Nucleus accumbens (tissue), 56 donors: Measurements from ENCODE around the gene XKR3.
"Not testable (repeated sequence)": the region's sequence is repeated elsewhere in the genome, so short reads cannot be mapped to it uniquely, and the experiment has no call there.

Experiments used
- DNase-seq, 56 donors: peaks; one replicate each; lab custom pipeline; 2025; lab: John Stamatoyannopoulos, UW

Gene XKR3

GRCh38 chr22:16824716-16825687 lies at the start of gene XKR3:
XKR3 (minus strand) TSS chr22:16825411; CDS start chr22:16808073, 17,338 bp downstream.
- peak in 7 of 56 donors; percentile 1 to 35 (median 19) for DNase-seq

DNA sequence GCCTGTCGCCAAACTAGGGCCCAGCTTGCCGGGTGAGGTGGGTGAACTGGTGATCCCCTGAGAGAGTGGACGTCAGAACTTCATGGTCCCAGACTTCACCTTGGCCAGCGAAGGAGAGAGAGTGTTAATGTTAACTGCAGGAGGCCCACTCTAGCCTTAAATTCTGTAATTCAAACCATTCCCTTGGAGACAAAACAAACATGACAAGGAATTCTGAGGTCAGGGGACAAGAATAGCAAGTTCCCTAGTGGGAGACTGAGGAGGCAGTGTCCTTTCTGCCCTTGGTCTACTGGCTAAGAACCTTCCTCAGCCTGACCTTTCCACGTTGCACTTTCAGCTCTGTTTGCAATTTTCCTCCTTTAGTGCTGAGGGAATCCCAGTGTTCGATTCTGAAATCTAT lies 44.4 kb upstream of the XKR3 start:
- not testable (repeated sequence) for DNase-seq

GRCh38 chr22:16866167-16866566 lies 41.0 kb upstream of the XKR3 start:
- no peak for DNase-seq

GRCh38 chr22:16856851-16857250 lies 31.6 kb upstream of the XKR3 start:
- DNase-seq = not testable (repeated sequence)

DNA sequence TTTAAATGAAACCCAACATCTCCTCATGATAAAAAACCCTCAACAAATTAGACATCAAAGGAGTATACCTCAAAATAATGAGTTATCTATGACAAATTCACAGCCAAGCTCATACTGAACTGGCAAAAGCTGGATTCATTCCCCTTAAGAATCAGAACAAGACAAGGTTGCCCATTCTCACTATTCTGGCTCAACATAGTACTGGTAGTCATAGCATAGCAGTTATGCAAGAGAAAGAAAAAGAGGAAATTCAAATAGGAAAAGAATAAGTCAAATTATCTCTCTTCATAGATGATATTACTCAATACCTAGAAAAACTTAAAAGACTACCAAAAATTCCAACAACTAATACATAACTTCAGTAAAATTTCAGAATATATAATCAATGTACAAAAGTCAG lies 29.4 kb upstream of the XKR3 start:
- no peak for DNase-seq

- DNase-seq = not testable (repeated sequence)
These were observed 26.2 kb upstream of the XKR3 start for GRCh38 chr22:16851268-16851996.

- DNase-seq = no peak
These were observed 22.1 kb upstream of the XKR3 start for GRCh38 chr22:16847271-16847670.

GRCh38 chr22:16845881-16846280 lies 20.7 kb upstream of the XKR3 start:
- DNase-seq = no peak

GRCh38 chr22:16845465-16845864 lies 20.3 kb upstream of the XKR3 start:
- no peak for DNase-seq

- DNase-seq = no peak
These were observed 19.3 kb upstream of the XKR3 start for GRCh38 chr22:16844529-16844928.

DNA sequence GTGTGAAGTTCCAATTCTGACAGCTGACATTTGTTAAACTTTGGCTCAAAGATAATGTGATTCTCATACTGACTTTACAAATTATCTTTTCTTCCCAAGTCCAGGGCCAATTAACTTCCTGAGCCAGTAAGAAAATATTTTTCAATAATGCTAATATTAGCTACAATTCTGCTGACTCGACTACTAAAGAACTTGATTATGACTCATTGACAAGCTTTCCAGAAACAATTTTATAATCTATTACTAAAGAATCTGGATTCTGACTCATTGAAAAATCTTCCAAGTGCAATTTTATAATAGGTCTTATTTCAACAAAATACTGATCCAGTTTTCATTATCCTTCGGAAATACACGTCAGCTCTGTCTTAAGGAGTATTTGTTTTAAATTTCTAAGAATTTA lies 12.9 kb upstream of the XKR3 start:
- DNase-seq = no peak

GRCh38 chr22:16834971-16835370 lies 9.8 kb upstream of the XKR3 start:
- DNase-seq = peak in 1 of 56 donors; percentile 3

- DNase-seq = no peak
These were observed 6.0 kb upstream of the XKR3 start for GRCh38 chr22:16831257-16831656.

DNA sequence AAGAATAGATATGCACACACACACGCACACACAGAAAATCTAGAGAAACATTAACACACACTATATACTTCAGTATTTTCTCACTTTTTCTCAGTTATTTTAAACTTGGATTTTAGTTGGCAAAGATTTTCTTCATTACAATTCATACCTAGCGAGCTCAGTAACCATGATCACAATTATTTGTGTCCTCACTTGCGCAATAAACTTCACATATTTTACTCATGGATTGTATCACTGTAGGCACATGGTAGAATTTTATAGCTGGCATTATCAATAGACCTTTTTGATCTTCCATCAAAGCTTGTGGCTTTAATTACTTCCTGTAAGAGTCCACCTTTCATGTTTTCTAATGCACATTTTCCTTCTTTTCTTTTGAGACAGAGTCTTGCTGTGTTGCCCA lies 4.8 kb upstream of the XKR3 start:
- DNase-seq = no peak

GRCh38 chr22:16828876-16829275 lies 3.7 kb upstream of the XKR3 start:
- DNase-seq = no peak

- no peak for DNase-seq
These were observed 2.3 kb upstream of the XKR3 start for GRCh38 chr22:16827506-16827905.

DNA sequence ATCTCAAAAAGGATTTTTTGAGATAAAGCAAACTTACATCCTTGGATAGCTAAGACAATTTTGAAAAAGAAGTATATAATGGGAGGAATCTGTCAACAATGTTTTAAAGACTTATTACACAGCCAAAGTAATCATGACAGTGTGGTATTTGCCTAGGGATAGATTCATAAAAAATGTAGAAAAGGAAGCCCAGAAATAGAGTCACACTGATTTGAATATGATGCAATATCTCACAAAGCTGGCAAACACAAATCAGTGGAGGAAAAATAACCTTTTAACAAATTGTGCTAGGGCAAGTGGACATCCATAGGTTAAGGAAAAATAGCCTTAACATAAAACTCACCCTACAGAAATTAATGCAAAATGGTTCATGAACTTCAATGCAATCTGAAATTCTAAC lies 6.0 kb downstream of the XKR3 start:
- DNase-seq = no peak

GRCh38 chr22:16818538-16818937 lies 6.7 kb downstream of the XKR3 start:
- no peak for DNase-seq

DNA sequence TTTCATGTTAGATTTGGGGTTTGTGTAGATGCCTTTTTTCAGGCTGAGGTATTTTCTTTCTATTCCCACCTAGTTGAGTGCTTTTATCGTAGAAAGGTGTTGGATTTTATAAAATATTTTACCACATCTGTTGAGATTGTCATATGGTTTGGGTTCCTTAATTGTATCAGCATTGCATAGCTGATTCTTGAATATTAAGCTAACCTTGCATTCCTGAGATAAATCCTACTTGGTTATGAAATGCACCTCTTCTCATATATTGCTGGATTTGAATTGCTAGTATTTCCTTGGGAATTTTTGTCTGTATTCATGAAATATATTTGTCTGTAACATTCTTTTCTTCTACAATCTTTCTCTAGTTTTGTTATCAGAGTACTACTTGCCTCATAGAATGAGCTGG lies 10.1 kb downstream of the XKR3 start:
- no peak for DNase-seq

GRCh38 chr22:16810188-16810802 lies 14.9 kb downstream of the XKR3 start:
- DNase-seq = no peak

DNA sequence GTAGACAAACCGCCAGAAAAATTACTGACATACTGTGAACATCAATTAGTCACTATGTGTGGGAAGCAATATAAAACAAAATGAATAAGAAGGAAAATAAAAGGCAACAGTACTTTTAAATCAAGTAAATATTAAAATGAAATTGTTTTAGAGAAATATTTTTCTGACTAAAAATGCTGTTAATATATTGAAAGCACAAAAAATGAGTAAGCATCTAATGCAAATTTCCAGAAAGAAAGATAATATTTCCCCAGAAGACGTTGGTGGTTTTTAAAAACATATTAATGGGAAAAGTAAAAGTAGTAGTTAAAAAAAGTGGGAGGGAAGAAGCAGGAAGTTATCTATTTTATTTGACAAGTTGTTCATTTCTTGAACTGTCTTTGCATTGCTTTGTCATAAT lies 16.5 kb downstream of the XKR3 start:
- no peak for DNase-seq
